K562 (cell line): Measurements from ENCODE around the gene MBD4. TPM values are rescaled to one million over a fixed set of nuclear protein-coding genes. Genes with fewer than 3 reads are reported as not detected.
A peak's percentile ranks its signal among the peaks of the same experiment; 100 is the strongest.

Experiments
- SAP30 ChIP-seq: fragments of 200-600 bp; sonication (generic); IDR thresholded peaks from 2 replicates; pipeline ENCODE4 v1.6.1; 2012; ENCODE audit warnings: borderline replicate concordance, low read depth, mild to moderate bottlenecking, moderate library complexity, low read length, control low read depth, inconsistent platforms; ENCODE audit not compliant: insufficient read depth, poor library complexity, severe bottlenecking
- SP2 ChIP-seq: IDR thresholded peaks from 2 replicates; pipeline ENCODE4 v1.6.1; 2011; ENCODE audit warnings: mild to moderate bottlenecking, low read depth, low read length, moderate library complexity; ENCODE audit not compliant: poor library complexity, severe bottlenecking; ENCODE audit errors: extremely low read depth
- polyA plus RNA-seq, 8 experiments: library from polyadenylated mRNA; depleted of rRNA in 4 of 8; stranded (reverse) in 5 of 8; unstranded in 3 of 8; fragments of >200 nt; fragmentation: Nextera tagmentation in 2 of 8; fragmentation: Illumina TruSeq in 1 of 8; extraction: Ambion mirVana in 2 of 8; extraction: Trizol in 1 of 8; gene quantifications; 2 replicates each; pipeline versions ENCODE4 v1.2.1 to v1.2.3, GENCODE V29; 2011 to 2014; ENCODE audit warnings: inconsistent platforms in 1 of 8, missing spikeins in 1 of 8
- total RNA-seq, 7 experiments: library from RNA; depleted of rRNA in 6 of 7; stranded (reverse); fragments of >200 nt in 6 of 7; fragmentation: Illumina TruSeq in 2 of 7; extraction: Trizol in 2 of 7; gene quantifications; 2 replicates each; pipeline versions ENCODE4 v1.2.1 to v1.2.3, GENCODE V29; 2011 to 2021; ENCODE audit warnings: low replicate concordance in 1 of 7
- TF ChIP-seq, protein P1 (sequence below): fragments of 450-650 bp; IDR thresholded peaks from 2 replicates; pipeline ENCODE4 v1.6.1; 2018; ENCODE audit not compliant: partially characterized antibody
- TF ChIP-seq, protein P2 (sequence below): fragments of 200-800 bp; sonication (Bioruptor generic); IDR thresholded peaks from 2 replicates; pipeline ENCODE4 v1.6.1; 2017; ENCODE audit warnings: missing genetic modification characterization, missing compliant biosample characterization
- TF ChIP-seq, protein P3 (sequence below), 2 experiments: fragments of 450-650 bp; IDR thresholded peaks; 2 replicates each; pipeline ENCODE4 v1.6.1; 2016; ENCODE audit warnings: mild to moderate bottlenecking in 2 of 2, borderline replicate concordance in 1 of 2, low read depth in 1 of 2, moderate library complexity in 1 of 2
- TF ChIP-seq, protein P4 (sequence below): fragments of 250-450 bp; sonication (Bioruptor Pico); IDR thresholded peaks from 2 replicates; pipeline ENCODE4 v1.8.0; 2021; ENCODE audit warnings: moderate library complexity, mild to moderate bottlenecking, inconsistent platforms

The MBD4 gene
- total and polyA plus RNA-seq, 9 of the 15 experiments (the other 6 are each of a cell fraction or from before 2014, with no cell fraction given), result 13.3 to 63.9 (median 39.0) TPM

DNA sequence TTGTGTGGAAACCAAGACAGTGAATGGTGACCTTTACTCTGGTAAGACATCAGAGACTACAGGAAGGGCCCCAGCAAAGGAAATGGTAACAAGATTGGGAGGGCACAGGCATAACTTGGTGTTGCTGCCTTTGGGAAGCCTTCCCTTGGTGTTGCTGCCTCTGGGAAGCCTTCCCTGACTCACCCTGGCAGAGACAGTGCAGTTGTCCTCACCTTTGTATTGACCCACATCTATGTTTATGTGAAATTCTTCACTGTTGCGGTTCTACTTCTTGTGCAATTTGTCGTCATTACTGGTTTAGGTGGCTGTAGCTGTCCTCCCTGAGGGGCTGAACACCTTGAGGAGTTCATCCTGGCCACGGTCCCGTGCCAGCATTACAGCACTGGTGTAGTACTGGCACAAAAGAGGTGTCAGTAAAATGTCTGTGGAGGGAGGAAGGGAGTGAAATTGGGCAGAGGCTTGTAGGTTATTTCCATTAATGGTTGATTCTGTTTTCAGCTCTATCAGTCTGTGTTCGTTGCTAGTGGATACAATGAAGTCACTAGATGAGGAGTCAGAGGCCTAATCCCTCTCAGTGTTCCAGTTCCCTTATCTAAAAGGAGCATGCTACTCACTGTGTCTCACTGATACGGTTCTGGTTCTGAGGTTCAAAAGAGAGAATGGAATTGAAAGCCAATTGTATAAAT lies 21.9 kb upstream of the MBD4 start (continued):
- TF ChIP-seq, protein P1, sequence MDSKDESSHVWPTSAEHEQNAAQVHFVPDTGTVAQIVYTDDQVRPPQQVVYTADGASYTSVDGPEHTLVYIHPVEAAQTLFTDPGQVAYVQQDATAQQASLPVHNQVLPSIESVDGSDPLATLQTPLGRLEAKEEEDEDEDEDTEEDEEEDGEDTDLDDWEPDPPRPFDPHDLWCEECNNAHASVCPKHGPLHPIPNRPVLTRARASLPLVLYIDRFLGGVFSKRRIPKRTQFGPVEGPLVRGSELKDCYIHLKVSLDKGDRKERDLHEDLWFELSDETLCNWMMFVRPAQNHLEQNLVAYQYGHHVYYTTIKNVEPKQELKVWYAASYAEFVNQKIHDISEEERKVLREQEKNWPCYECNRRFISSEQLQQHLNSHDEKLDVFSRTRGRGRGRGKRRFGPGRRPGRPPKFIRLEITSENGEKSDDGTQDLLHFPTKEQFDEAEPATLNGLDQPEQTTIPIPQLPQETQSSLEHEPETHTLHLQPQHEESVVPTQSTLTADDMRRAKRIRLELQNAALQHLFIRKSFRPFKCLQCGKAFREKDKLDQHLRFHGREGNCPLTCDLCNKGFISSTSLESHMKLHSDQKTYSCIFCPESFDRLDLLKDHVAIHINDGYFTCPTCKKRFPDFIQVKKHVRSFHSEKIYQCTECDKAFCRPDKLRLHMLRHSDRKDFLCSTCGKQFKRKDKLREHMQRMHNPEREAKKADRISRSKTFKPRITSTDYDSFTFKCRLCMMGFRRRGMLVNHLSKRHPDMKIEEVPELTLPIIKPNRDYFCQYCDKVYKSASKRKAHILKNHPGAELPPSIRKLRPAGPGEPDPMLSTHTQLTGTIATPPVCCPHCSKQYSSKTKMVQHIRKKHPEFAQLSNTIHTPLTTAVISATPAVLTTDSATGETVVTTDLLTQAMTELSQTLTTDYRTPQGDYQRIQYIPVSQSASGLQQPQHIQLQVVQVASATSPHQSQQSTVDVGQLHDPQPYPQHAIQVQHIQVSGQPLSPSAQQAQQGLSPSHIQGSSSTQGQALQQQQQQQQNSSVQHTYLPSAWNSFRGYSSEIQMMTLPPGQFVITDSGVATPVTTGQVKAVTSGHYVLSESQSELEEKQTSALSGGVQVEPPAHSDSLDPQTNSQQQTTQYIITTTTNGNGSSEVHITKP, result peak; percentile 62
- TF ChIP-seq SP2 (no peak), SAP30 (no peak)
- TF ChIP-seq, protein P2, sequence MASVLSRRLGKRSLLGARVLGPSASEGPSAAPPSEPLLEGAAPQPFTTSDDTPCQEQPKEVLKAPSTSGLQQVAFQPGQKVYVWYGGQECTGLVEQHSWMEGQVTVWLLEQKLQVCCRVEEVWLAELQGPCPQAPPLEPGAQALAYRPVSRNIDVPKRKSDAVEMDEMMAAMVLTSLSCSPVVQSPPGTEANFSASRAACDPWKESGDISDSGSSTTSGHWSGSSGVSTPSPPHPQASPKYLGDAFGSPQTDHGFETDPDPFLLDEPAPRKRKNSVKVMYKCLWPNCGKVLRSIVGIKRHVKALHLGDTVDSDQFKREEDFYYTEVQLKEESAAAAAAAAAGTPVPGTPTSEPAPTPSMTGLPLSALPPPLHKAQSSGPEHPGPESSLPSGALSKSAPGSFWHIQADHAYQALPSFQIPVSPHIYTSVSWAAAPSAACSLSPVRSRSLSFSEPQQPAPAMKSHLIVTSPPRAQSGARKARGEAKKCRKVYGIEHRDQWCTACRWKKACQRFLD, result peak; percentile 60; the same call in 1 of the 2 replicates
- TF ChIP-seq, protein P3, sequence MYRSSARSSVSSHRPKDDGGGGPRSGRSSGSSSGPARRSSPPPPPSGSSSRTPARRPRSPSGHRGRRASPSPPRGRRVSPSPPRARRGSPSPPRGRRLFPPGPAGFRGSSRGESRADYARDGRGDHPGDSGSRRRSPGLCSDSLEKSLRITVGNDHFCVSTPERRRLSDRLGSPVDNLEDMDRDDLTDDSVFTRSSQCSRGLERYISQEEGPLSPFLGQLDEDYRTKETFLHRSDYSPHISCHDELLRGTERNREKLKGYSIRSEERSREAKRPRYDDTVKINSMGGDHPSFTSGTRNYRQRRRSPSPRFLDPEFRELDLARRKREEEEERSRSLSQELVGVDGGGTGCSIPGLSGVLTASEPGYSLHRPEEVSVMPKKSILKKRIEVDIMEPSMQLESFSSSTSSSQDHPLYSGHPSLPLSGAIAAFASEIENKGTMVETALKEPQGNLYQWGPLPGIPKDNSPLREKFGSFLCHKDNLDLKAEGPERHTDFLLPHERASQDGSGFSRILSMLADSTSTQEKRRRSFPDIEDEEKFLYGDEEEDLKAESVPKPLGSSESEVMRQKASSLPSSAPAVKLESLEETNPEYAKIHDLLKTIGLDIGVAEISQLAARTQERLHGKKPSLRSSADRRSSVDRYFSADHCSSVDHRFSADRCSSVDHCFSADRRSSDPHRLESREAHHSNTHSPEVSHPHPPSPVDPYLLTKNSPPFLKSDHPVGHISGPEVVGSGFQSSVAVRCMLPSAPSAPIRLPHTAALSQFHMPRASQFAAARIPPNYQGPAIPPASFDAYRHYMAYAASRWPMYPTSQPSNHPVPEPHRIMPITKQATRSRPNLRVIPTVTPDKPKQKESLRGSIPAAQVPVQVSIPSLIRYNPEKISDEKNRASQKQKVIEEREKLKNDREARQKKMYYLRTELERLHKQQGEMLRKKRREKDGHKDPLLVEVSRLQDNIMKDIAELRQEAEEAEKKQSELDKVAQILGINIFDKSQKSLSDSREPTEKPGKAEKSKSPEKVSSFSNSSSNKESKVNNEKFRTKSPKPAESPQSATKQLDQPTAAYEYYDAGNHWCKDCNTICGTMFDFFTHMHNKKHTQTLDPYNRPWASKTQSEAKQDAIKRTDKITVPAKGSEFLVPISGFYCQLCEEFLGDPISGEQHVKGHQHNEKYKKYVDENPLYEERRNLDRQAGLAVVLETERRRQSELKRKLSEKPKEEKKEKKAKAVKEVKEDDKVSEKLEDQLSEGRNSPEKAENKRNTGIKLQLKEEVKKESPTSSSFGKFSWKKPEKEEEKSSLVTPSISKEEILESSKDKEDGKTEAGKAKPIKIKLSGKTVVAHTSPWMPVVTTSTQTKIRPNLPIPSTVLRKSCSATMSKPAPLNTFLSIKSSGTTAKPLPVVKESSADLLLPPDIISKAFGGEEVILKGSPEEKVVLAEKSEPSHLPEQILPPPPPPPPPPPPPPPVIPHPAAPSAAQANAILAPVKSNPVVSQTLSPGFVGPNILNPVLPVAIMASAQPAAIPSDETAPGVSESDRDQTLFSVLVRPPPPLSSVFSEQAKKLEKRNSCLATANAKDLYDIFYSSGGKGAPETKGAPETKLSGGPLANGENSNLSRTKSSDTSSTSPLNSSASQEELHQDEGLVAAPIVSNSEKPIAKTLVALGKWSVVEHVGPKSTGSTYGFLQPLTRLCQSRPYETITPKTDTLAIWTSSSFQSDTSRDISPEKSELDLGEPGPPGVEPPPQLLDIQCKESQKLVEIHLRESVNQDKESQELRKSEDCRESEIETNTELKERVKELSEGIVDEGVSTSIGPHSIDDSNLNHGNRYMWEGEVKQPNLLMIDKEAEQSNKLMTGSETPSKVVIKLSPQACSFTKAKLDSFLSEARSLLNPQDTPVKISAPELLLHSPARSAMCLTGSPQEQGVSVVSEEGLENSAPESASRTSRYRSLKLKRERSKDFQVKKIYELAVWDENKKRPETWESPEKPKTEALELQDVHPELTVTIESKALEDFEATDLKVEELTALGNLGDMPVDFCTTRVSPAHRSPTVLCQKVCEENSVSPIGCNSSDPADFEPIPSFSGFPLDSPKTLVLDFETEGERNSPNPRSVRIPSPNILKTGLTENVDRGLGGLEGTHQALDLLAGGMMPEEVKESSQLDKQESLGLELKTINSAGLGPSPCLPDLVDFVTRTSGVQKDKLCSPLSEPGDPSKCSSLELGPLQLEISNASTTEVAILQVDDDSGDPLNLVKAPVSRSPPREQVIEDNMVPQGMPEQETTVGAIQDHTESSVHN (IDR thresholded peaks at IDR 0.05; ENCODE audit: borderline replicate concordance in 1 of 2, low read depth in 1 of 2), result no peak
- TF ChIP-seq, protein P4, sequence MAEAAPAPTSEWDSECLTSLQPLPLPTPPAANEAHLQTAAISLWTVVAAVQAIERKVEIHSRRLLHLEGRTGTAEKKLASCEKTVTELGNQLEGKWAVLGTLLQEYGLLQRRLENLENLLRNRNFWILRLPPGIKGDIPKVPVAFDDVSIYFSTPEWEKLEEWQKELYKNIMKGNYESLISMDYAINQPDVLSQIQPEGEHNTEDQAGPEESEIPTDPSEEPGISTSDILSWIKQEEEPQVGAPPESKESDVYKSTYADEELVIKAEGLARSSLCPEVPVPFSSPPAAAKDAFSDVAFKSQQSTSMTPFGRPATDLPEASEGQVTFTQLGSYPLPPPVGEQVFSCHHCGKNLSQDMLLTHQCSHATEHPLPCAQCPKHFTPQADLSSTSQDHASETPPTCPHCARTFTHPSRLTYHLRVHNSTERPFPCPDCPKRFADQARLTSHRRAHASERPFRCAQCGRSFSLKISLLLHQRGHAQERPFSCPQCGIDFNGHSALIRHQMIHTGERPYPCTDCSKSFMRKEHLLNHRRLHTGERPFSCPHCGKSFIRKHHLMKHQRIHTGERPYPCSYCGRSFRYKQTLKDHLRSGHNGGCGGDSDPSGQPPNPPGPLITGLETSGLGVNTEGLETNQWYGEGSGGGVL (CRISPR knock-in tag), result no peak
